ENCODE results near the gene CDK15.
"Not testable (repeated sequence)": the region's sequence is repeated elsewhere in the genome, so short reads cannot be mapped to it uniquely, and the experiment has no call there.

CDK15 gene

DNA sequence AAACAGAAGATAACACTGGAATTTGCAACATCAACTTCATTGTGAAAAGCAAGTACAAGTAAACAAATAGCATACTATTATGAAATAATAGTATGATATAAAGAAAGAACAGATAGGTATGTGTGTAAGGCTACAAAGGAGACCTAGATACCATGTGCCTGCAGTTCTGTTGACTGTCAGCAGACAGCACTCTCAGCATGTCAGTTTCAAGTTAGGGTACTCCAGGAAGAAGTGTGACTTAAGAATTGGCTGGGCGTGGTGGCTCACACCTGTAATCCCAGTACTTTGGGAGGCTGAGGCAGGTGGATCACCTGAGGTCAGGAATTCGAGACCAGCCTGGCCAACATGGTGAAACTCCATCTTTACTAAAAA lies 7.4 kb upstream of the CDK15 start:
- not testable (repeated sequence) for H3K36me3 ChIP-seq (ENCODE audit: control insufficient read depth in 2 of 2, insufficient read depth in 2 of 2, low read length in 2 of 2); H3K27me3 ChIP-seq (ENCODE audit: control insufficient read depth in 2 of 2, insufficient read depth in 2 of 2, low read length in 2 of 2); H3K9me3 ChIP-seq (ENCODE audit: control insufficient read depth in 2 of 2, low read length in 2 of 2); H3K4me1 ChIP-seq (ENCODE audit: control insufficient read depth in 2 of 2, insufficient read depth in 2 of 2, low read length in 2 of 2); H3K9ac ChIP-seq (ENCODE audit: low read depth in 1 of 2, low read length in 2 of 2); H3K27ac ChIP-seq (ENCODE audit: low read depth in 2 of 2, low read length in 2 of 2); H3K4me3 ChIP-seq (ENCODE audit: low read length in 2 of 2)

DNA sequence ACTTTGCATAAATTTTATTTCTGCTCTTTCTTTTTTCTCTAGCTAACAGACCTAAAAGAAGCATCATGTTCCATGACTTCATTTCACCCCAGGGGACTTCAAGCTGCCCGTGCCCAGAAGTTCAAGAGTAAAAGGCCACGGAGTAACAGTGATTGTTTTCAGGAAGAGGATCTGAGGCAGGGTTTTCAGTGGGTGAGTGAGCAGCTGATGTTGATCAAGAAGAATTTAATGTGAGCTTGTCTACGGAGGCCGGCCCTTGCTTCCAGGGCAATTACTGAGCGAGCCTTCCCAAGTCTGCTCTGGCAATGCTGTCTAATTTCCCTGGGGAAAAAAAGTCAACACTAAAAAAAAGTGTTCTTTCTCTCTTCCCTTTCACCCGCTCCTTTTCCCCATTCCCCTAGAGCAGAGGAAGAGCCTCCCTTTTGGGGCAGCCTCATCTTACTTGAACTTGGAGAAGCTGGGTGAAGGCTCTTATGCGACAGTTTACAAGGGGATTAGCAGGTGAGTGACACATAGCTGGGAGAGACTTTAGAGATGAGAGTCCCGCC lies 1.2 kb downstream of the CDK15 start:
- no peak overlapping the region for H3K27ac ChIP-seq (ENCODE audit: low read depth in 2 of 2, low read length in 2 of 2)
- H3K4me1 ChIP-seq (ENCODE audit: control insufficient read depth in 2 of 2, insufficient read depth in 2 of 2, low read length in 2 of 2): no peaks in the 10 kb centered on the region
- H3K4me3 ChIP-seq (ENCODE audit: low read length in 2 of 2): no peak overlapping the region
- no peak overlapping the region for H3K9ac ChIP-seq (ENCODE audit: low read depth in 1 of 2, low read length in 2 of 2)
- no peaks in the 10 kb centered on the region for H3K9me3 ChIP-seq (ENCODE audit: control insufficient read depth in 2 of 2, low read length in 2 of 2)
- H3K36me3 ChIP-seq (ENCODE audit: control insufficient read depth in 2 of 2, insufficient read depth in 2 of 2, low read length in 2 of 2): no peaks in the 10 kb centered on the region
- H3K27me3 ChIP-seq (ENCODE audit: control insufficient read depth in 2 of 2, insufficient read depth in 2 of 2, low read length in 2 of 2): peaks cover 0 to 3% of the 10 kb centered on the region in 2 donors

DNA sequence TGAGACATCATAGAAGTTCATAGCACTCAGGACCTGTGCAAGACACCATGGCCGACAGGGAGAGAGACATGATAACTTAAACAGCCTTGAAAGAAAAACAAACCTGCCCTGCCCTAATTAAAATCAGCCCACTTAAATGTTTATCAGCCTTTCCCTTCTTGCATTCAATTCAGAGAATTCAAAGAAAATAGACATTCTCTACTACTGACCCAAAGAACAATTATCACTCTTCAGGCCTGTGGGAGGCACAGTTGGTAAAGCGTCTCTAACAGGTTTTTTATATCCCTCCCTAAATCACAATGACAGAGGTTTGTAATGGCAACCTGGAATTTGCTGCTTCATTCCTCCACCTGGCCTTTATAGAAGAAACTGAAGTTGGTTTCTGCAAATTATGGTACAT lies 1.7 kb downstream of the CDK15 start:
- Histone ChIP-seq H3K27ac (ENCODE audit: low read depth in 2 of 2, low read length in 2 of 2) (no peak overlapping the region), H3K36me3 (ENCODE audit: control insufficient read depth in 2 of 2, insufficient read depth in 2 of 2, low read length in 2 of 2) (no peaks in the 10 kb centered on the region), H3K4me3 (ENCODE audit: low read length in 2 of 2) (no peak overlapping the region), H3K9ac (ENCODE audit: low read depth in 1 of 2, low read length in 2 of 2) (no peak overlapping the region), H3K27me3 (ENCODE audit: control insufficient read depth in 2 of 2, insufficient read depth in 2 of 2, low read length in 2 of 2) (peaks cover 0 to 3% of the 10 kb centered on the region in 2 donors), H3K9me3 (ENCODE audit: control insufficient read depth in 2 of 2, low read length in 2 of 2) (no peaks in the 10 kb centered on the region), H3K4me1 (ENCODE audit: control insufficient read depth in 2 of 2, insufficient read depth in 2 of 2, low read length in 2 of 2) (no peaks in the 10 kb centered on the region)

DNA sequence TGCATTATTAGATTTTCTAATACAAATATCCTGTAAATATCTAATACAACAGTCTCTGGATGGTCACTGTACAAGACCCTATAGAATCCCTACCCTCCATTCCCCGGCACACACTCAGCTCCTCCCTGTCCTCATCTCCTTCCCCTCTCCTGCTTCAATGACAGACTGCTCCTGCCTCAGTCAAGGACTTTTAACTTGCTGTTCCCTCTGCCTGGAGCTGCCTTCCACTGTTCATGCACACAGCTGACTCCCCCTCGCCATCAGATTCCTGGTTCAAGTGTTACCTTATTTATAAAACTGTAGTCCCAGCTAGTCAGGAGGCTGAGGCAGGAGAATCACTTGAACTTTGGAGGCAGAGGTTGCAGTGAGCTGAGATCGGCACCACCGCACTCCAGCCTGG lies 3.3 kb downstream of the CDK15 start:
- Histone ChIP-seq H3K4me3 (ENCODE audit: low read length in 2 of 2) (no peak overlapping the region), H3K27me3 (ENCODE audit: control insufficient read depth in 2 of 2, insufficient read depth in 2 of 2, low read length in 2 of 2) (peaks cover 0 to 3% of the 10 kb centered on the region in 2 donors), H3K27ac (ENCODE audit: low read depth in 2 of 2, low read length in 2 of 2) (no peak overlapping the region), H3K9ac (ENCODE audit: low read depth in 1 of 2, low read length in 2 of 2) (no peak overlapping the region), H3K4me1 (ENCODE audit: control insufficient read depth in 2 of 2, insufficient read depth in 2 of 2, low read length in 2 of 2) (no peaks in the 10 kb centered on the region), H3K9me3 (ENCODE audit: control insufficient read depth in 2 of 2, low read length in 2 of 2) (no peaks in the 10 kb centered on the region), H3K36me3 (ENCODE audit: control insufficient read depth in 2 of 2, insufficient read depth in 2 of 2, low read length in 2 of 2) (no peaks in the 10 kb centered on the region)

- not testable (repeated sequence) for H3K36me3 ChIP-seq (ENCODE audit: control insufficient read depth in 2 of 2, insufficient read depth in 2 of 2, low read length in 2 of 2); H3K27me3 ChIP-seq (ENCODE audit: control insufficient read depth in 2 of 2, insufficient read depth in 2 of 2, low read length in 2 of 2); H3K4me1 ChIP-seq (ENCODE audit: control insufficient read depth in 2 of 2, insufficient read depth in 2 of 2, low read length in 2 of 2); H3K27ac ChIP-seq (ENCODE audit: low read depth in 2 of 2, low read length in 2 of 2); H3K9me3 ChIP-seq (ENCODE audit: control insufficient read depth in 2 of 2, low read length in 2 of 2); H3K4me3 ChIP-seq (ENCODE audit: low read length in 2 of 2); H3K9ac ChIP-seq (ENCODE audit: low read depth in 1 of 2, low read length in 2 of 2)
Measured at GRCh38 chr2:201810604-201811003, 4.3 kb downstream of the CDK15 start.

GRCh38 chr2:201813996-201814760 lies 7.8 kb downstream of the CDK15 start:
- no peaks in the 10 kb centered on the region for H3K9me3 ChIP-seq (ENCODE audit: control insufficient read depth in 2 of 2, low read length in 2 of 2)
- no peak overlapping the region for H3K27ac ChIP-seq (ENCODE audit: low read depth in 2 of 2, low read length in 2 of 2)
- no peaks in the 10 kb centered on the region for H3K36me3 ChIP-seq (ENCODE audit: control insufficient read depth in 2 of 2, insufficient read depth in 2 of 2, low read length in 2 of 2)
- no peak overlapping the region for H3K9ac ChIP-seq (ENCODE audit: low read depth in 1 of 2, low read length in 2 of 2)
- no peak overlapping the region for H3K4me3 ChIP-seq (ENCODE audit: low read length in 2 of 2)
- no peaks in the 10 kb centered on the region for H3K4me1 ChIP-seq (ENCODE audit: control insufficient read depth in 2 of 2, insufficient read depth in 2 of 2, low read length in 2 of 2)
- peaks cover 0 to 3% of the 10 kb centered on the region in 2 donors for H3K27me3 ChIP-seq (ENCODE audit: control insufficient read depth in 2 of 2, insufficient read depth in 2 of 2, low read length in 2 of 2)

DNA sequence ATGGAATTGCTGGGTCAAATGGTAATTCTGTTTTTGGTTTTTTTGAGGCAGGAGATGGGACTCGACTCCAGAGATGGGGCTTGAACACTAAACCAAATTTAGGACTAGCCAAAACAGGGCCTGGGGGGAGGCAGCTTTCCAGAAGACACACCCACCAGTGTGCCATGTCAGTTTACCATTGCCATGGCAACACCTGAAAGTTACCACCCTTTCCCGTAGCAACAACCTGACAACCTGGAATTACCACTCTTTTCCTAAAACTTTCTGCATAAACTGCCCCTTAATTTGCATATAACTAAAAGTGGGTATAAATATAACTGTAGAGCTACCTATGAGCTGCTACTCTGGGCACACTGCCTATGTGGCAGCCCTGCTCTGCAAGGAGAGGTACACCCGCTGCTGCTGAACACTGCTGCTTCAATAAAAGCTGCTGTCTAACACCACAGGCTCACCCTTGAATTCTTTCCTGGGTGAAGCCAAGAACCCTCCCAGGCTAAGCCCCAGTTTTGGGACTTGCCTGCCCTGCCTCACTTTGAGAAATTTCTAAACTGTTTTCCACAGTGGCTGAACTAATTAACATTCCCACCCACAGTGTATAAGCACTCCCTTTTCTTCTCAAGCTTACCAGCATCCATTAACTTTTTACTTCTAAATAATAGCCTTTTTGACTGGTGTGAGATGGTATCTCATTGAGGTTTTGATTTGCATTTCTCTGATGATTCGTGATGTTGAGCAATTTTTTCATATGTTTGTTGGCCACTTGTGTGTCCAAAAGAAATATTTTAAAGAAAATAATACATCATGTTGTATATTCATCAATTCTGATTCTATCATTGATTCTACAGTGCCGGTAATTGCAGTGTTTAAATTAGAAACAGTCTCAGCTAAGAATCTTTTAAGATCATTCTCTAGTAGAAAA lies 10.6 kb downstream of the CDK15 start:
- Histone ChIP-seq H3K9ac (ENCODE audit: low read depth in 1 of 2, low read length in 2 of 2) (no peak overlapping the region), H3K27ac (ENCODE audit: low read depth in 2 of 2, low read length in 2 of 2) (no peak overlapping the region), H3K4me1 (ENCODE audit: control insufficient read depth in 2 of 2, insufficient read depth in 2 of 2, low read length in 2 of 2) (no peaks in the 10 kb centered on the region), H3K9me3 (ENCODE audit: control insufficient read depth in 2 of 2, low read length in 2 of 2) (no peaks in the 10 kb centered on the region), H3K27me3 (ENCODE audit: control insufficient read depth in 2 of 2, insufficient read depth in 2 of 2, low read length in 2 of 2) (no peaks in the 10 kb centered on the region), H3K36me3 (ENCODE audit: control insufficient read depth in 2 of 2, insufficient read depth in 2 of 2, low read length in 2 of 2) (no peaks in the 10 kb centered on the region), H3K4me3 (ENCODE audit: low read length in 2 of 2) (no peak overlapping the region)

GRCh38 chr2:201820383-201821007 lies 14.2 kb downstream of the CDK15 start:
- peaks cover 0 to 2% of the 10 kb centered on the region in 2 donors for H3K27me3 ChIP-seq (ENCODE audit: control insufficient read depth in 2 of 2, insufficient read depth in 2 of 2, low read length in 2 of 2)
- H3K9ac ChIP-seq (ENCODE audit: low read depth in 1 of 2, low read length in 2 of 2): no peak overlapping the region
- no peak overlapping the region for H3K4me3 ChIP-seq (ENCODE audit: low read length in 2 of 2)

DNA sequence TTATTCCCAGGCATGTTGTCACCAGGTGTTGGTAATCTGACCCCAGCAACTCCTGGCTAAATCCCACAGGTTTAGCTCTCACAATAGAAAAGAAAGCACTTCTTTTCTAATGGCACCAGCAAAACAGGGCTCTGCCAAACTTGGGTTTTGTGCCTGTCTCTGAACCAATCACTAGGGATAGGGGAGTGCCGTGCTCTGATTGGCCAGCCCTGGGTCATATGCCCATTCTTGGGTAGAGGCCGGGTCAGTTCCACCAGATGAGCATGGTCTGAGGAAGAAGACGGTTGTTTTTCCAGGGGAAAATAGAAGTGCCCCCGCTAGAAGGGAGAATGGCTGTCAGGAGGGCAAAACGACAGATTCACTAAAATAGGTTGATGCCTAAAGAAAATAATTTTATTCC lies 14.7 kb downstream of the CDK15 start:
- Histone ChIP-seq H3K9ac (ENCODE audit: low read depth in 1 of 2, low read length in 2 of 2) (no peak overlapping the region), H3K9me3 (ENCODE audit: control insufficient read depth in 2 of 2, low read length in 2 of 2) (no peaks in the 10 kb centered on the region), H3K4me1 (ENCODE audit: control insufficient read depth in 2 of 2, insufficient read depth in 2 of 2, low read length in 2 of 2) (no peaks in the 10 kb centered on the region), H3K36me3 (ENCODE audit: control insufficient read depth in 2 of 2, insufficient read depth in 2 of 2, low read length in 2 of 2) (no peaks in the 10 kb centered on the region), H3K27ac (ENCODE audit: low read depth in 2 of 2, low read length in 2 of 2) (no peak overlapping the region), H3K4me3 (ENCODE audit: low read length in 2 of 2) (no peak overlapping the region), H3K27me3 (ENCODE audit: control insufficient read depth in 2 of 2, insufficient read depth in 2 of 2, low read length in 2 of 2) (peaks cover 0 to 2% of the 10 kb centered on the region in 2 donors)

More at GRCh38 chr2:201820383-201821007, 14.2 kb downstream of the CDK15 start:
- no peaks in the 10 kb centered on the region for H3K4me1 ChIP-seq (ENCODE audit: control insufficient read depth in 2 of 2, insufficient read depth in 2 of 2, low read length in 2 of 2)
- H3K9me3 ChIP-seq (ENCODE audit: control insufficient read depth in 2 of 2, low read length in 2 of 2): no peaks in the 10 kb centered on the region
- no peak overlapping the region for H3K27ac ChIP-seq (ENCODE audit: low read depth in 2 of 2, low read length in 2 of 2)
- no peaks in the 10 kb centered on the region for H3K36me3 ChIP-seq (ENCODE audit: control insufficient read depth in 2 of 2, insufficient read depth in 2 of 2, low read length in 2 of 2)

GRCh38 chr2:201824212-201824611 lies 17.9 kb downstream of the CDK15 start:
- peaks cover 0 to 2% of the 10 kb centered on the region in 2 donors for H3K27me3 ChIP-seq (ENCODE audit: control insufficient read depth in 2 of 2, insufficient read depth in 2 of 2, low read length in 2 of 2)
- no peak overlapping the region for H3K4me3 ChIP-seq (ENCODE audit: low read length in 2 of 2)
- no peak overlapping the region for H3K9ac ChIP-seq (ENCODE audit: low read depth in 1 of 2, low read length in 2 of 2)
- H3K4me1 ChIP-seq (ENCODE audit: control insufficient read depth in 2 of 2, insufficient read depth in 2 of 2, low read length in 2 of 2): no peaks in the 10 kb centered on the region
- no peak overlapping the region for H3K27ac ChIP-seq (ENCODE audit: low read depth in 2 of 2, low read length in 2 of 2)
- no peaks in the 10 kb centered on the region for H3K36me3 ChIP-seq (ENCODE audit: control insufficient read depth in 2 of 2, insufficient read depth in 2 of 2, low read length in 2 of 2)
- H3K9me3 ChIP-seq (ENCODE audit: control insufficient read depth in 2 of 2, low read length in 2 of 2): no peaks in the 10 kb centered on the region
